ENCODE measurements around the gene GRID1.

GRCh38 chr10:85826377-85826776 lies 540.2 kb downstream of the GRID1 start:
- no peak for TF ChIP-seq CTCF (conservative IDR thresholded peaks at IDR 0.05)
- no peak for TF ChIP-seq EZH2 (IDR thresholded peaks at IDR 0.05; ENCODE audit: low read depth)
